Muscle of leg (tissue), 16 donors: ENCODE data around the gene CTXN3. TPM values are rescaled to one million over a fixed set of nuclear protein-coding genes. Genes with fewer than 3 reads are reported as not detected.

Experiments
- DNase-seq: peaks from one replicate; pipeline ENCODE4 v3.0.0; 2013
- H3K27ac ChIP-seq: one replicate; pipeline ENCODE4 v1.5.1; 2013; ENCODE audit warnings: mild to moderate bottlenecking, low read length, control low read depth
- H3K27me3 ChIP-seq: one replicate; pipeline ENCODE4 v1.6.1; 2013; ENCODE audit warnings: low read length; ENCODE audit not compliant: control insufficient read depth, insufficient read depth
- H3K36me3 ChIP-seq: one replicate; pipeline ENCODE4 v1.6.1; 2013; ENCODE audit warnings: low read length; ENCODE audit not compliant: control insufficient read depth, insufficient read depth
- H3K4me1 ChIP-seq: one replicate; pipeline ENCODE4 v1.6.1; 2013; ENCODE audit warnings: low read length; ENCODE audit not compliant: control insufficient read depth, insufficient read depth
- H3K4me3 ChIP-seq: one replicate; pipeline ENCODE4 v1.5.1; 2013; ENCODE audit warnings: low read length, control low read depth
- H3K9me3 ChIP-seq: replicated peaks from 2 replicates; pipeline ENCODE4 v1.6.1; 2013; ENCODE audit warnings: low read depth, low read length; ENCODE audit not compliant: control insufficient read depth
- WGBS: methylation state at CpG from one replicate; pipeline ENCODE4 v1.1.5; 2013; ENCODE audit warnings: missing lambda C conversion rate; ENCODE audit not compliant: insufficient coverage; 5-methylcytosine and 5-hydroxymethylcytosine counted together
- long read RNA-seq, 11 donors: transcript quantifications; one replicate each; lab custom pipeline, GENCODE V29; 2026
- polyA plus RNA-seq, 8 donors: library from polyadenylated mRNA; unstranded; fragments of 120-200 nt; gene quantifications; one replicate each; pipeline versions ENCODE4 v1.2.1 to v1.2.3, GENCODE V29; 2013; ENCODE audit warnings: inconsistent platforms in 1 of 8, low replicate concordance in 1 of 8; ENCODE audit not compliant: insufficient read length in 8 of 8, insufficient read depth in 1 of 8
- total RNA-seq: library from RNA; stranded (reverse); fragments of 120-200 nt; gene quantifications from one replicate; pipeline ENCODE4 v1.2.4, GENCODE V29; 2013

CTXN3 gene
- total RNA-seq, result 2.8 TPM
- 1 to 10 TPM; 2.3 to 4.3 (median 2.9) TPM for polyA plus RNA-seq
- long read RNA-seq, donor 1, partial matches to known transcripts, result 0 of 2 reads
- long read RNA-seq, donor 1, other reads (novel, unspliced or antisense), result 0 of 2 reads
- long read RNA-seq, donor 2, result 0 reads
- long read RNA-seq, donor 3, partial matches to known transcripts, result 0 of 1 reads
- long read RNA-seq, donor 3, other reads (novel, unspliced or antisense), result 0 of 1 reads
- long read RNA-seq, donor 4, partial matches to known transcripts, result 0 of 1 reads
- long read RNA-seq, donor 4, other reads (novel, unspliced or antisense), result 0 of 1 reads
- long read RNA-seq, donor 5, partial matches to known transcripts, result 0 of 3 reads
- long read RNA-seq, donor 5, other reads (novel, unspliced or antisense), result 0 of 3 reads
- long read RNA-seq, donor 6, partial matches to known transcripts, result 0 of 7 reads
- long read RNA-seq, donor 6, other reads (novel, unspliced or antisense), result 0 of 7 reads
- long read RNA-seq, donor 7, partial matches to known transcripts, result 0 of 3 reads
- long read RNA-seq, donor 7, other reads (novel, unspliced or antisense), result 0 of 3 reads
- long read RNA-seq, donor 8, result 0 reads
- long read RNA-seq, donor 9, result 0 reads
- long read RNA-seq, donor 10, partial matches to known transcripts, result 0 of 4 reads
- long read RNA-seq, donor 10, other reads (novel, unspliced or antisense), result 0 of 4 reads
- long read RNA-seq, donor 11, result 0 reads

- Histone ChIP-seq H3K4me3 (no peak within 1 kb of the TSS), H3K9me3 (no peaks in the 10 kb centered on the region), H3K27ac (no peak within 1 kb of the TSS), H3K4me1 (peaks cover 9% of the 10 kb centered on the region), H3K36me3 (no peaks in the 10 kb centered on the region), H3K27me3 (no peaks in the 10 kb centered on the region)
- 29% methylated on average over 6 of the region's 7 CpGs for WGBS
- no peak for DNase-seq
Observed at GRCh38 chr5:127649018-127649439, at the start of gene CTXN3. TSS of gene CTXN3 (plus strand) at chr5:127649082. CDS start at chr5:127657522, 8,440 bp downstream.

GRCh38 chr5:127599320-127599719 is 49.6 kb upstream of the CTXN3 start:
- Histone ChIP-seq H3K27me3 (no peaks in the 10 kb centered on the region), H3K27ac (no peak overlapping the region), H3K36me3 (no peaks in the 10 kb centered on the region), H3K4me1 (peaks cover 2% of the 10 kb centered on the region), H3K9me3 (no peaks in the 10 kb centered on the region), H3K4me3 (no peak overlapping the region)
- DNase-seq, result no peak
- no CpG with 5 or more reads among the region's 3 CpGs for WGBS

GRCh38 chr5:127599847-127600246 is 49.0 kb upstream of the CTXN3 start:
- Histone ChIP-seq H3K9me3 (no peaks in the 10 kb centered on the region), H3K36me3 (no peaks in the 10 kb centered on the region), H3K4me3 (no peak overlapping the region), H3K27me3 (no peaks in the 10 kb centered on the region), H3K27ac (no peak overlapping the region), H3K4me1 (peaks cover 2% of the 10 kb centered on the region)
- no peak for DNase-seq
- 71% methylated on average over 1 of the region's 4 CpGs for WGBS

- WGBS, result no CpG with 5 or more reads among the region's 1 CpG
- H3K36me3 ChIP-seq, result no peaks in the 10 kb centered on the region
- H3K4me3 ChIP-seq, result no peak overlapping the region
- peaks cover 2% of the 10 kb centered on the region for H3K4me1 ChIP-seq
- H3K27me3 ChIP-seq, result no peaks in the 10 kb centered on the region
- DNase-seq, result peak; percentile 46
- no peak overlapping the region for H3K27ac ChIP-seq
- H3K9me3 ChIP-seq, result no peaks in the 10 kb centered on the region
Observed at GRCh38 chr5:127601111-127601510, 47.8 kb upstream of the CTXN3 start.

GRCh38 chr5:127601601-127602000 is 47.3 kb upstream of the CTXN3 start:
- Histone ChIP-seq H3K4me1 (peaks cover 2% of the 10 kb centered on the region), H3K4me3 (no peak overlapping the region), H3K27me3 (no peaks in the 10 kb centered on the region), H3K9me3 (no peaks in the 10 kb centered on the region), H3K36me3 (no peaks in the 10 kb centered on the region), H3K27ac (no peak overlapping the region)
- no CpG with 5 or more reads among the region's 4 CpGs for WGBS
- no peak for DNase-seq

- Histone ChIP-seq H3K36me3 (no peaks in the 10 kb centered on the region), H3K27me3 (no peaks in the 10 kb centered on the region), H3K4me1 (peaks cover 2% of the 10 kb centered on the region), H3K27ac (no peak overlapping the region), H3K4me3 (no peak overlapping the region), H3K9me3 (no peaks in the 10 kb centered on the region)
- no peak for DNase-seq
- 94% methylated on average over 3 of the region's 3 CpGs for WGBS
Observed at GRCh38 chr5:127602481-127602880, 46.4 kb upstream of the CTXN3 start.

GRCh38 chr5:127602896-127603844 is 45.7 kb upstream of the CTXN3 start:
- Histone ChIP-seq H3K36me3 (no peaks in the 10 kb centered on the region), H3K27me3 (no peaks in the 10 kb centered on the region), H3K9me3 (no peaks in the 10 kb centered on the region), H3K27ac (no peak overlapping the region), H3K4me1 (peaks cover 2% of the 10 kb centered on the region), H3K4me3 (no peak overlapping the region)
- WGBS, result 0% methylated on average over 1 of the region's 8 CpGs
- DNase-seq, result no peak

GRCh38 chr5:127608077-127608660 is 40.7 kb upstream of the CTXN3 start:
- WGBS, result no CpG with 5 or more reads among the region's 6 CpGs

GRCh38 chr5:127609011-127609410 is 39.9 kb upstream of the CTXN3 start:
- DNase-seq, result no peak
- Histone ChIP-seq H3K9me3 (no peaks in the 10 kb centered on the region), H3K36me3 (no peaks in the 10 kb centered on the region), H3K4me1 (no peaks in the 10 kb centered on the region), H3K27me3 (no peaks in the 10 kb centered on the region), H3K27ac (no peak overlapping the region), H3K4me3 (no peak overlapping the region)
- 72% methylated on average over 2 of the region's 2 CpGs for WGBS

More at GRCh38 chr5:127608077-127608660, 40.7 kb upstream of the CTXN3 start:
- Histone ChIP-seq H3K27ac (no peak overlapping the region), H3K9me3 (no peaks in the 10 kb centered on the region), H3K27me3 (no peaks in the 10 kb centered on the region), H3K4me1 (no peaks in the 10 kb centered on the region), H3K36me3 (no peaks in the 10 kb centered on the region), H3K4me3 (no peak overlapping the region)
- no peak for DNase-seq
